Lower leg skin (tissue), 4 donors: ENCODE measurements around the gene TMEM269. TPM values are rescaled to one million over a fixed set of nuclear protein-coding genes. Genes with fewer than 3 reads are reported as not detected.

Experiments
- DNase-seq, 2 donors: peaks; one replicate each; pipeline ENCODE4 v3.0.0-alpha.2; 2019; ENCODE audit warnings: low spot score in 2 of 2
- H3K4me3 ChIP-seq: fragments of 200-600 bp; sonication (generic); 2 replicates; pipeline ENCODE4 v1.5.1; 2017; ENCODE audit warnings: mild to moderate bottlenecking, low read depth; ENCODE audit not compliant: poor library complexity, severe bottlenecking
- CTCF ChIP-seq, 3 donors: fragments of 450-650 bp; IDR thresholded peaks; one replicate each; pipeline ENCODE4 v1.5.1; 2016; ENCODE audit warnings: antibody characterized with exemption in 3 of 3, mild to moderate bottlenecking in 3 of 3, moderate library complexity in 2 of 3
- POLR2A ChIP-seq, 2 donors: fragments of 450-650 bp; IDR thresholded peaks; one replicate each; pipeline ENCODE4 v1.6.1; 2016 to 2017; ENCODE audit warnings: antibody characterized with exemption in 2 of 2, mild to moderate bottlenecking in 1 of 2, moderate library complexity in 1 of 2
- WGBS, 2 donors: methylation state at CpG; one replicate each; pipeline ENCODE4 v1.1.5; 2018; 5-methylcytosine and 5-hydroxymethylcytosine counted together
- intact Hi-C: fragments of 100-400 bp; cut with DNase I; formaldehyde crosslinking; loops from one replicate; pipeline ENCODE4 v1.15.0; 2023; ENCODE audit warnings: low total_unique reads
- total RNA-seq, 4 donors: library from RNA; depleted of rRNA; stranded (reverse); fragments of >200 nt; gene quantifications; one replicate each; pipeline ENCODE4 v1.1.0, GENCODE V29; 2016

Gene TMEM269
- total RNA-seq, 4 donors from 2014 or later = 0.08 to 0.22 (median 0.13) TPM; not detected in 1

- intact Hi-C loops = no loop called here
- no peak overlapping the region for H3K4me3 ChIP-seq
- DNase-seq = peak in 1 of 2 donors; percentile 82
- TF ChIP-seq POLR2A (IDR thresholded peaks at IDR 0.05) (no peak), CTCF (IDR thresholded peaks at IDR 0.05) (no peak)
- WGBS, 2 donors = 81 to 90% methylated on average over 7 to 8 of the region's 8 CpGs
Observed at GRCh38 chr1:42745851-42746250, 38.9 kb upstream of the TMEM269 start.

GRCh38 chr1:42746436-42747105 lies 38.2 kb upstream of the TMEM269 start:
- TF ChIP-seq CTCF (IDR thresholded peaks at IDR 0.05) (no peak), POLR2A (IDR thresholded peaks at IDR 0.05) (no peak)
- H3K4me3 ChIP-seq = no peak overlapping the region
- DNase-seq = peak in 1 of 2 donors; percentile 68
- WGBS, 2 donors = 87 to 93% methylated on average over 8 to 12 of the region's 12 CpGs
- intact Hi-C loops = no loop called here

GRCh38 chr1:42747125-42747524 lies 37.7 kb upstream of the TMEM269 start:
- peak in 1 of 2 donors; percentile 79 for DNase-seq
- no peak overlapping the region for H3K4me3 ChIP-seq
- 46 to 67% methylated on average over 13 to 14 of the region's 14 CpGs for WGBS, 2 donors
- intact Hi-C loops = no loop called here
- no peak for TF ChIP-seq POLR2A (IDR thresholded peaks at IDR 0.05)
- TF ChIP-seq CTCF (IDR thresholded peaks at IDR 0.05) = no peak

- intact Hi-C loops = no loop called here
- DNase-seq = peak in 1 of 2 donors; percentile 72
- no peak overlapping the region for H3K4me3 ChIP-seq
- WGBS, 2 donors = 79 to 85% methylated on average over 10 of the region's 10 CpGs
- TF ChIP-seq POLR2A (IDR thresholded peaks at IDR 0.05) (no peak), CTCF (IDR thresholded peaks at IDR 0.05) (no peak)
Observed at GRCh38 chr1:42748021-42748420, 36.8 kb upstream of the TMEM269 start.

- TF ChIP-seq CTCF (IDR thresholded peaks at IDR 0.05) = no peak
- no peak for TF ChIP-seq POLR2A (IDR thresholded peaks at IDR 0.05)
- no peak overlapping the region for H3K4me3 ChIP-seq
- peak in 1 of 2 donors; percentile 79 for DNase-seq
- 73 to 85% methylated on average over 14 of the region's 14 CpGs for WGBS, 2 donors
- intact Hi-C loops = no loop called here
Observed at GRCh38 chr1:42748461-42749410, 36.1 kb upstream of the TMEM269 start.
